Kidney capillary endothelial cell (primary cell): ENCODE data around the gene ADD1.
A peak's percentile ranks its signal among the peaks of the same experiment; 100 is the strongest.
"Not testable (repeated sequence)": the region's sequence is repeated elsewhere in the genome, so short reads cannot be mapped to it uniquely, and the experiment has no call there.

ENCODE experiments used
- DNase-seq: peaks from one replicate; pipeline ENCODE4 v3.0.0-alpha.2; 2018; ENCODE audit warnings: low spot score

The ADD1 gene

DNA sequence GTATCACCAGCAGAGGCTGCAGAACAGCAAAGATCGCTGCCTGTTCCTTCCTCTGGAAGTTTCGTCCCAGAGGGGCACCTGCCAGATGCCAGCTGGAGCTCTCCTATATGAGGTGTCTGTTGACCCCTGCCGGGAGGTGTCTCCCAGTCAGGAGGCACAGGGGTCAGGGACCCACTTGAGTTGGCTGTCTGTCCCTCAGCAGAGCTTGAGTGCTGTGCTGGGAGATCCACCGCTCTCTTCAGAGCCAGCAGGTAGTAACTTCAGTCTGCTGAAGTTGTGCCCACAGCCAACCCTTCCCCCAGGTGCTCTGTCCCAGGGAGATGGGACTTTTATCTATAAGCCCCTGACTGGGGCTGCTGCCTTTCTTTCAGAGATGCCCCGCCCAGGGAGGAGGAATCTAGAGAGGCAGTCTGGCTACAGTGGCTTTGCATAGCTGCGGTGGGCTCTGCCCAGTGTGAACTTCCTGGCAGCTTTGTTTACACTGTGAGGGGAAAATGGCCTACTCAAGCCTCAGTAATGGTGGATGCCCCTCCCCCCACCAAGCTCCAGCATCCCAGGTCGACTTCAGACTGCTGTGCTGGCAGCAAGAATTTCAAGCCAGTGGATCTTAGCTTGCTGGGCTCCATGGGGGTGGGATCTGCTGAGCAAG, 78.9 kb downstream of the ADD1 start:
- DNase-seq: not testable (repeated sequence)

GRCh38 chr4:2923141-2923551, 79.5 kb downstream of the ADD1 start:
- no peak for DNase-seq

DNA sequence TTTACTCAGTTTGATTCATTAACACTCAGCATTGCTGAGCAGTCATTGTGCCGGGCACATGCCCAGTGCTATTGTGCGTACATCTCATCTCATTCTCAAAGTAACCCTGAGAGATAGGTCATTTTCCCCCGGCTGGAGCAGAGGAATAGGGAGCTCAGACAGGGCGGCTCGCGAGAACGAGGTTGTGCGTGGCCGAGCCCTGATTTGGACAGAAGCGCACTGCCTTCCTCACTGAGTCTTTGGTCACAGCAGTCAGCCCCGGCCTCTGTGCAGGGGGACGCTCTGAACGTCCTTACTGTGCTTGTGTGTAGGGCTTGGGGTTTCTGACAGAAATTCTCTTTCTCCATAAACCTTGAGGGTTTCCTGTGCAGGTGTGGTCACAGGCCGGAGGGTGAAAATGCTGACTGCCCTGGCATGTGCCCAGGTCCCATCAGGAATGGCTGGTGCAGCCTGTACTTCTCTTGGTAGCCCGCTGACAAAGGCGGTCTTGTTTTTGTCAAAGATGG, 80.1 kb downstream of the ADD1 start:
- no peak for DNase-seq

DNA sequence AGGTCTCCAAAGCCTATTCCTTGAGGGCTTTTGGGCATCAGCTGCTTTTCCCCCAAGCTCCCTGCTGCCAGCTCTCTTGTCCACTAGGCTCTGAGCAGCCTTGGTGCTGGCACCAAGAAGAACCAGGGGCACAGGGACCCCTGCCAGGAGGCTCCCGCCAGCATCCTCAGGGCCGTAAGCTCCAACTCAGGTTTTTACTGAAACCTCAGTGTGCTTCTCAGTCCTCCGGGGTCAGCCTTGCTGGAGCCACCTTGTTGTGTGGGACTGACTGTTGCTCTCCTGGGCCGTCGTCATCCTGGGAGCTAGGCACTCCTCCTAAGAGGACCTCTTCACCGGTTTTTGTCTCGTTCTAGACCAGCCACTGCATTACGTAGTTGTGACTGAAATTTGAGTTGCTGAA, 80.6 kb downstream of the ADD1 start:
- no peak for DNase-seq

DNA sequence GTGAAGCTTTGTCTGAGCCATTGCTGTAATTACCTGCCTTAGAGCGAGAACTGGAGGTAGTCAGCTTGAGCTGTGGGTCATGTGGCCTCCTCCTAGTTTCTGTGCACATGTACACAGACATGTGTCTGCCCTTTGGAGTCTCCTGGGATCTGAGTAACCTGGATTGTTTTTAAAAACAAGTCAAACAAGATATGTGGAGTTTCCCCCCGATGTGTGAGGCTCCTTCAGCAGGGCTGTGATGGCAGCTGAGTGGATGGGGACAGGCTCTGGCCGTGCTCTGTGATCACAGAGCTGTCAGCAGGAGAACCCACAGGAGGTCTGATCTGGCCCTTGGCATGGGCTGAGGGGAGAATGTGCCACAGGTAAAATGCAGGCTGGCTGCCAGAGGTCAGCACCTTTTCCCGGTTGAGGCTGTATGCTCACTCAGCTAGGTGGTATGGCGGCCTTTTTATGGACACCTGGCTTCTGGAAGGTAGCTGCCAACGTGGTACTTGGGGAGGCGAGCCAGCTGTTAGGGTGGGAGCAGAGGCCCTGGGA, 81.2 kb downstream of the ADD1 start:
- no peak for DNase-seq

- DNase-seq: no peak
Observed at GRCh38 chr4:2925496-2925895, 81.9 kb downstream of the ADD1 start.

GRCh38 chr4:2925931-2926860, 82.6 kb downstream of the ADD1 start:
- DNase-seq: no peak

- no peak for DNase-seq
Observed at GRCh38 chr4:2927016-2927695, 83.5 kb downstream of the ADD1 start.

DNA sequence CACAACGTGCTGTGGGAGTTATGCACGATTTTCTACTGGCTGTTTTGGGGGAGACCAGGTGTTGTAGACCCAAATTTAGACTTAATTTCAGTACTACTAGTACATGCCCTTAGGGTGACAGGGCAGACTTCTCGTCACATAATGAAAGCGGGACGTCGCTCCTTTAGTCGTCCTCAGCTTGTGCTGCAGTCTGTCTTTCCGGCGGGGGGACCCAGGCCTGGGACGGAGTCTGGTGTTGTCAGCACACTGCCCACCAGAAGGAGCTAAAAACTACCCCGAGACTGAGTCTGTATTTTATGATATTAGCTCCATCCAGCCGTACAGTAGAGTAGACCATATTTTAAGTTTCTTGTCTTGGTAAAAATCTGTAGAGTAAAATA, 84.0 kb downstream of the ADD1 start:
- no peak for DNase-seq

- no peak for DNase-seq
Observed at GRCh38 chr4:2928242-2929176, 84.9 kb downstream of the ADD1 start.

GRCh38 chr4:2929469-2929868, 85.8 kb downstream of the ADD1 start:
- no peak for DNase-seq

- DNase-seq: no peak
Observed at GRCh38 chr4:2930135-2930757, 86.6 kb downstream of the ADD1 start.

GRCh38 chr4:2930758-2931511, 87.3 kb downstream of the ADD1 start:
- DNase-seq: no peak

- peak; percentile 74 for DNase-seq
Observed at GRCh38 chr4:2931512-2932301, 88.1 kb downstream of the ADD1 start.

- no peak for DNase-seq
Observed at GRCh38 chr4:2932321-2932950, 88.8 kb downstream of the ADD1 start.

GRCh38 chr4:2932951-2933565, 89.4 kb downstream of the ADD1 start:
- DNase-seq: no peak

DNA sequence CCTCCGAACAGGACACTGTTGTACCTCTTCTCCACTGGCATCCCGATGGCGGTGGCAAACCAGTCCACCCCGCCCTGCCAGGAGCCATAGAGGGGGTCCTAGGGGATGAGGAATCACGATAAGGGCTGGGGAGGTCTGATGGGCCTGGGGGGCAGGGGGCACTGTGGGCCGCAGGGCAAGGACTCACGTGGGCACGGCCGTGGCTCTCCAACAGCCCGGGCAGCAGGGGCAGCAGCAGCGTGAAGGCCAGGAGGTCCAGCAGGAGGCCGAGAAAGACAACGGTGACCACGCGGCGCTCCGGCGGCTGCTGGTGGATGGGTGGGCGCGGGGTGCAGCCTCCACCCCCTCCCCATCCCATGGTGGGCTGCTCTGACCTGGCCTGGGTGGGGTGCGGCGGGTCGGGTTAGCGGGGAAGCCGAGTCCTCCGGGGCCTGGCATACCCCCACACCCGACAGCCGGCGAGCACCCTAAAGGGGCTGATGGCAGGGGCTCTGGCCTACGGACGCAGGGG, 90.0 kb downstream of the ADD1 start:
- DNase-seq: no peak
